HG03175 (cell line): Measurements from ENCODE around the gene NRG2.

ENCODE experiments used
- ATAC-seq: cut with Tn5 transposase; IDR thresholded peaks from one replicate; pipeline ENCODE4 v1.9.1; 2021; ENCODE audit warnings: mild to moderate bottlenecking, moderate library complexity; ENCODE audit not compliant: unreplicated experiment

The NRG2 gene

GRCh38 chr5:139910036-139910435, 133.1 kb downstream of the NRG2 start:
- ATAC-seq = no peak

GRCh38 chr5:139908749-139909148, 134.3 kb downstream of the NRG2 start:
- ATAC-seq = no peak

- no peak for ATAC-seq
Observed at GRCh38 chr5:139906661-139907060, 136.4 kb downstream of the NRG2 start.

- no peak for ATAC-seq
Observed at GRCh38 chr5:139904816-139905661, 138.1 kb downstream of the NRG2 start.

GRCh38 chr5:139904566-139904815, 138.6 kb downstream of the NRG2 start:
- ATAC-seq = no peak

- no peak for ATAC-seq
Observed at GRCh38 chr5:139903795-139904565, 139.1 kb downstream of the NRG2 start.

- ATAC-seq = no peak
Observed at GRCh38 chr5:139903450-139903794, 139.7 kb downstream of the NRG2 start.

- no peak for ATAC-seq
Observed at GRCh38 chr5:139901986-139902385, 141.1 kb downstream of the NRG2 start.

- ATAC-seq = no peak
Observed at GRCh38 chr5:139901251-139901575, 141.9 kb downstream of the NRG2 start.

GRCh38 chr5:139900546-139901250, 142.4 kb downstream of the NRG2 start:
- ATAC-seq = no peak

- no peak for ATAC-seq
Observed at GRCh38 chr5:139898981-139899380, 144.1 kb downstream of the NRG2 start.

GRCh38 chr5:139897982-139898381, 145.1 kb downstream of the NRG2 start:
- ATAC-seq = no peak

GRCh38 chr5:139897342-139897741, 145.8 kb downstream of the NRG2 start:
- no peak for ATAC-seq

GRCh38 chr5:139896718-139897117, 146.4 kb downstream of the NRG2 start:
- ATAC-seq = no peak

- no peak for ATAC-seq
Observed at GRCh38 chr5:139895647-139896046, 147.5 kb downstream of the NRG2 start.

GRCh38 chr5:139895046-139895445, 148.1 kb downstream of the NRG2 start:
- no peak for ATAC-seq

- ATAC-seq = no peak
Observed at GRCh38 chr5:139893873-139894272, 149.2 kb downstream of the NRG2 start.

- no peak for ATAC-seq
Observed at GRCh38 chr5:139889410-139889809, 153.7 kb downstream of the NRG2 start.

GRCh38 chr5:139888370-139888769, 154.7 kb downstream of the NRG2 start:
- ATAC-seq = no peak

GRCh38 chr5:139886213-139886612, 156.9 kb downstream of the NRG2 start:
- no peak for ATAC-seq

GRCh38 chr5:139885857-139886208, 157.3 kb downstream of the NRG2 start:
- ATAC-seq = no peak

GRCh38 chr5:139885172-139885856, 157.8 kb downstream of the NRG2 start:
- ATAC-seq = no peak
